ENCODE measurements around the gene YWHAQ. TPM values are rescaled to one million over a fixed set of nuclear protein-coding genes. Genes with fewer than 3 reads are reported as not detected.

The YWHAQ gene
- total RNA-seq, 1 donor = 562 TPM

DNA sequence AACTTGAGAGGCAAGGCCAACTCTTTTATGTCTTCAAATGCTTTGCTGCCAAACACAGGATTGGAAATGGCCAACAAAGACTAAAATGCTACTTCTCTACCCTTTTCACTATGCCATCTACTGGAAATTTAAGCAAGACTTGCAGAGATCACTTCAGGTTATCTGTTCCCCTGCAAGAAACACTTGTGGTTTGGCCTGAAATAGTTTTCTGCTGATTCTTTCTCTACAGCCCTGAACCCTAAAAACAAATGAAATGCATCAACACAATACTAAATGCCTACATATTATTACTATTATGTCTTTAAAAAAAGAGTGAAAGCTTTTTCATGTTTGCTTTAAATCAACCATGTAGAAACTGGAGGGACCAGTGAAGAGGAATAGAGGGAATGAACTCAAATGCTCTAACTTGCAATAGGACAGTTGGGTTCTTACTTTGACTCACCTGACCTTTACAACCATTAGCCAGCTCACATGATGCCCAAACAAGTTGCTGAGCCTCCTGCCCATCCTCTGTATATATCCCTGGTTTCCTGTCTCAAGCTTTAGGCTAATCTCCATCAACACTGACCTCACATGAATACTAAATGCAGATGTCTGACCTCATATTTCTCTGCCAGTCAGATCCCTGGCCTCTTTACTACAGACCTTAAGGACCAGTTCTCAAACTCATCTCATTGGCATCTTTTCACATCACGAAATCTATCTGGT, 57.6 kb downstream of the YWHAQ start:
- TF ChIP-seq, protein P1, sequence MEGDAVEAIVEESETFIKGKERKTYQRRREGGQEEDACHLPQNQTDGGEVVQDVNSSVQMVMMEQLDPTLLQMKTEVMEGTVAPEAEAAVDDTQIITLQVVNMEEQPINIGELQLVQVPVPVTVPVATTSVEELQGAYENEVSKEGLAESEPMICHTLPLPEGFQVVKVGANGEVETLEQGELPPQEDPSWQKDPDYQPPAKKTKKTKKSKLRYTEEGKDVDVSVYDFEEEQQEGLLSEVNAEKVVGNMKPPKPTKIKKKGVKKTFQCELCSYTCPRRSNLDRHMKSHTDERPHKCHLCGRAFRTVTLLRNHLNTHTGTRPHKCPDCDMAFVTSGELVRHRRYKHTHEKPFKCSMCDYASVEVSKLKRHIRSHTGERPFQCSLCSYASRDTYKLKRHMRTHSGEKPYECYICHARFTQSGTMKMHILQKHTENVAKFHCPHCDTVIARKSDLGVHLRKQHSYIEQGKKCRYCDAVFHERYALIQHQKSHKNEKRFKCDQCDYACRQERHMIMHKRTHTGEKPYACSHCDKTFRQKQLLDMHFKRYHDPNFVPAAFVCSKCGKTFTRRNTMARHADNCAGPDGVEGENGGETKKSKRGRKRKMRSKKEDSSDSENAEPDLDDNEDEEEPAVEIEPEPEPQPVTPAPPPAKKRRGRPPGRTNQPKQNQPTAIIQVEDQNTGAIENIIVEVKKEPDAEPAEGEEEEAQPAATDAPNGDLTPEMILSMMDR (IDR thresholded peaks at IDR 0.05; ENCODE audit: insufficient read depth, low read length) = no peak
- no peak overlapping the region for H3K4me3 ChIP-seq (ENCODE audit: low read depth, low read length)
- DNase-seq (ENCODE audit: low read depth) = peak; percentile 54

DNA sequence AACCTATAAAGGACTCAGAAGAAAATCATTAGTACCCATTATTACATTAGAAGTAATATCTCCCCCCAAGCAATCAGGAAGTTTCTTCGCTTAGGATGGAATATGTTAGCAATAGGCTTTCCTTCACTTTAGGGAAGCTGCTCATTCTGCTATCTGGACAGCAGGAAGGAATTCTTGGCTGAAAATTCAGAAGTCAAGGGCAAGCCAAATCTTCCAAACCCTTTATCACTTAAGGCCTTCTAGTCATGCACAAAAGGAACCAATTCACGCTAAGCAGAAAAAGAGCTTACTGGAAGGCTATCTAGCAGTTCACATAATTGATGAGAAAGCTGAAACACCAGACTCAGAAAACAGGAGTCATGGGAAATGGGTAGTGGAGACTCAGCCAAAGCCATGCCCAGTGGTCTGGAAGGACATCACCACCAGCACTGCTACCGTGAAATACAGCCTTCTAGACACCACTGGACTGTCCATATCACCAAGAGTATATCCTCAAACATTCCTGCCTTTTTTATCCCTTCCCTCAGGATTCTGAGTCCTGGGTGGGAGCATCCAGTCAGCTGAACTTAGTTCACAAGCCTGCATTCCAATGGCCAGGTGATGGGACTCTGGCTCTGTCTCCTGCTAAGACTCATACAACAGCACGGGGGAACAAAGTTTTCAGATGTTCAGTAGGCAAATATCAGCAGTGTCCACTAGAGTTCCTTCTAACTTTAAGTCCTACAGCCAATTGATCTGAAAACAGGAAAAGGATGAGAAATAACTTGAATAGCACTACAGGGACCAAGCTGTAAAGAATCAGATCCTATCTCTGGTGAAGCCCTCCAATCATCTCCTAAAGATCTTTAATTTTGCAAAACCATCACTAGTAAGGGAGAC, 60.4 kb downstream of the YWHAQ start:
- TF ChIP-seq, protein P1 (IDR thresholded peaks at IDR 0.05; ENCODE audit: insufficient read depth, low read length) = peak; percentile 36
- H3K4me3 ChIP-seq (ENCODE audit: low read depth, low read length) = no peak overlapping the region
- peak; percentile 67 for DNase-seq (ENCODE audit: low read depth)

DNA sequence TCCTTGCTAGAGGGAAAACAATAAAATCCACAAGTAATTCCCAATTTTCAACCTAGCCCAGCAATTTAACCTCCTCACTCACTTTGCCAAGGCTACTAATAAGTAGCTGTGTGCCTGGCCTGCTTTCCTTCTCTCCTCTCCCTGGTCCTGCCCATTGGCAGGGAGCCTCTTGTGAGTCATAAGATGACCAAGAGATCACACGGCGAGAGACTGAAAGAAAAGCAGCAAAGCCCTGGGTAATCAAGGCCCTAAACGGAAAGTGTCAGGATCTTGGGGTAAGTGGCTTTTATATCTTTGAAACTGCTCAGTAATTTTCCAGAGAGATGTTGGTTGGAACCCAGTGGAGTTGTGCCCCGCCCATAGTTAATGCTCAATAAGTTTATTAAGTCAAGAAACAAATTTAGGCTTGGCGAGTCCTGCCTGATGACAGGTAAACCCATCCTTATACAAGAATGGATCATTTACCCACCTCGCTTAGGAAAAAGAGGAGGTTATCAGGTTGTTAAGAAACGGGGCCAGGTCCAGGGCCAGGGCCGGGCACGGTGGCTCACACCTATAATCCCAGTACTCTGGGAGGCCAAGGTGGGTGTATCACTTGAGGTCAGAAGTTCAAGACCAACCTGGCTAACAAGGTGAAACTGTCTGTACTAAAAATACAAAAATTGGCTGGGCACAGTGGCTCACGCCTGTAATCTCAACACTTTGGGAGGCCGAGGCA, 65.2 kb downstream of the YWHAQ start:
- H3K4me3 ChIP-seq (ENCODE audit: low read depth, low read length) = peak overlapping the region; percentile 52
- TF ChIP-seq, protein P1 (IDR thresholded peaks at IDR 0.05; ENCODE audit: insufficient read depth, low read length) = no peak
- peak; percentile 96 for DNase-seq (ENCODE audit: low read depth)

DNA sequence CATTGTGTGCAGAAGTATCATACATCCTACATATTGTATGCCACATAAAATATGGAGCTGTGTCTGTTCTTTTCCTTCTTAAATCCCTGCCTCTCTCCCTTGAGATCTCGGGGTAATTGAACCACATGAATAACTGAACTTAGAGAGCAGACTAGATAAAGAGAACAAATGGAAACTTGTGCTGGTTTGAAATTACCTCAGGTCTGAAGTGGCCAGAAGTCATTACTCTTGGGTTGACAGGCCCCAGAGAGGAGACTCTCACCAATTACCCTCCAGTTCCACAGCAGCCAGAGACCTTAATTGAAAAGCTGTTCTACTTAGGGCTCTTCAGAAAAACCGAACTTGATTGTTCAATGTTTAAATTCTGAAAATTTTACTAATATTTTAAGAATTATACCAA, 70.2 kb downstream of the YWHAQ start:
- TF ChIP-seq, protein P1 (IDR thresholded peaks at IDR 0.05; ENCODE audit: insufficient read depth, low read length) = no peak
- no peak overlapping the region for H3K4me3 ChIP-seq (ENCODE audit: low read depth, low read length)
- DNase-seq (ENCODE audit: low read depth) = no peak

DNA sequence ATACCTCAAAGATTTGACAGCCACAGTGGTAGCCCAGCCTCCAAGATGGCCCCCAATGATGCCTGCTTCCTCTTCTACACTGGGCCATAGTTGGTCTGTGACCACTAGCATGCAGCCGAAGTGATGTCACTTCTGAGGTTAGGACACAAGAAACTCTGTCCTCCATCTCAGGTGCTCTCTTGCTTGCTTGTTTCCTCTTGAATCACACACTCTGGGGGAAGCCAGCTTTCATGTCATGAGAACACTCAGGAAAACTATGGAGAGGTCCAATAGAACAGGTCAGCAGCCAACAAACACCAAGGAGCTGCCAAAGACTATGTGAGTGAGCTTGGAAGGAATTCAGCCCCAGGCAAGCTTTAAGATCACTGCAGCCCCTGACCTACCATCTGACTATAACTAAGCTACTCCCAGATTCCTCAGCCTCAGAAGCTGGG, 71.8 kb downstream of the YWHAQ start:
- DNase-seq (ENCODE audit: low read depth) = peak; percentile 98
- H3K4me3 ChIP-seq (ENCODE audit: low read depth, low read length) = no peak overlapping the region
- TF ChIP-seq, protein P1 (IDR thresholded peaks at IDR 0.05; ENCODE audit: insufficient read depth, low read length) = no peak

DNA sequence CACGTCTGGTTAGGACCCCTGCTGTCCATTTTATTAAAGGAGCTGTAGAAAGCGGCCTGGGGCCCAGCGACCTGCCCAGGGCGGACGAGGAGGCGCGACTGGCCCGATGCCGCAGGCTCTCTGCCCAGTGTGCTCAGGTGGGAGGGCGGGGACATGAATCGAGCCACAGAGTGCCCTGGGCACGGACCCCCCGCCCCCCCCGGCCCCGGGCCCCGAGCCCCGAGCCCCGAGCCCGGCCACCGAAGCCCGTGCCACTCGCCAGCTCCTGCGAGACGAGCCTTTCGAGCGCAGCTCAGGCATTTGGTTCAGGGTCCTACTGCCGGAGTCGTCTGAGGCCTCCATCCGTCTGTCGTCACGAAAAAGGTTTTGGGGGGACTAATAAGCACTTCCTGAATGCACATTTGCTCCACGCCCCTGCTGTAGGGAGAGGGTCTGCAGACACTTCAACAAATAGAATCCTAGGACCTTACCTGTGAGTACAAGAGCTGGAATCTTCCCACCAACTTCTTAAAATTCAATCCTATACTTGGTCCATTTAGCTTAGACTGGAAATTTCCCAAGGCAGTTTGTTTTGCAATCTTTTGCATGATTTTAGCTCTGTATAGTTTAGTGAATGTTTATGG, 74.6 kb downstream of the YWHAQ start:
- peak overlapping the region; percentile 79 for H3K4me3 ChIP-seq (ENCODE audit: low read depth, low read length)
- peak; percentile 51 for DNase-seq (ENCODE audit: low read depth)

More for the DNA sequence above, 74.6 kb downstream of the YWHAQ start:
- TF ChIP-seq, protein P1 (IDR thresholded peaks at IDR 0.05; ENCODE audit: insufficient read depth, low read length) = no peak

Measured in fibroblast of the aortic adventitia (primary cell).